Activated effector memory CD4-positive, alpha-beta T cell treated with anti-CD3 and anti-CD28 coated beads, Interleukin-2, amount 50 U/mL, for 16 hours (primary cell): ENCODE data around the gene DRD1.
A peak's percentile ranks its signal among the peaks of the same experiment; 100 is the strongest.

Experiments used
- DNase-seq: peaks from one replicate; pipeline ENCODE4 v3.0.0-alpha.2; 2020

DRD1 gene

DNA sequence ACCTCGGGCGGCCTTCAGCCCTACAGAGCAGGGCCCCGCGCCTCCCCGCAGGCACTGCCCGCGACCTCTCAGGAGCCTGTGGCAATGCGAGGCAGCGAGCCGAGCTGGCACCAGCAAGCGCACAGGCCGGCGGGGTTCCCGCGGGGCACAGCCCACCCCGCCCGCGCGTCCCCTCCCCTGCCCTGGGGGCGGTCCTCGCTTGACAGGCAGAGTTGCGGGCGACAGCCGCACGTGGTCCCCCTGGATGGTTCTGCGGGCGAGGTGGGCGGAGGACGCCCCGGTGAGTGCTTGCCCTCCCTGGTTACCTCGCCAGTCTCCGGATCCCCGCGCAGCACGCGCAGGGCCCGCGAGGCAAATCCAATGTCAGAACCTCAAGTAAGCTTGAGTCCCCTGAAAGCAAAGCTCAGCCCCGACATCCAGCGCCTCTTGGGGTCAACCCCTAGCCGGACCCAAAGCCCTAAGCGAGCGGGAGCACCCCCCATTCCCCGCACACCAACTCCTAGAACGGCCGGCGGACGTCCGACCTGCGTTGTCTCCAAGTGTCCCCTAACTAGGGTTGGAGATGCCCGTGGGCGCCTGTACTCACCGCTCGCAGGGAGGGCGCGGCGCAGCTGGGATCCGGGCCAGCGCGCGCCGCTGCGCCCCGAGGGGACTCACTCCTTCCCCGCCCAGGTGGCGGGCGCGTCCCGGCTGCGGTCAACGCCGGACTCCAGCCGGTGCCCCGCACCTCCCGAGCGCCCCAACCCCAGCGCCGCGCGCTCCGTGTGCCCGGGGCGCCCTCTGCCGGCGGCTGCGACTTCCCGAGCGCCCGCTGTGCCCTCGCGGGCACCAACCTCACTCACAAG lies at the start of gene DRD1:
TSS of gene DRD1 (minus strand) at position 123 of the 845 bp plus-strand sequence. CDS start 1,083 bp downstream, outside the sequence.
- DNase-seq: peak; percentile 82

GRCh38 chr5:175493726-175494125 lies 49.7 kb upstream of the DRD1 start:
- DNase-seq: no peak

- no peak for DNase-seq
Measured at GRCh38 chr5:175493260-175493659, 49.3 kb upstream of the DRD1 start.

- no peak for DNase-seq
Measured at GRCh38 chr5:175491223-175491622, 47.2 kb upstream of the DRD1 start.

- no peak for DNase-seq
Measured at GRCh38 chr5:175489693-175490443, 45.9 kb upstream of the DRD1 start.

DNA sequence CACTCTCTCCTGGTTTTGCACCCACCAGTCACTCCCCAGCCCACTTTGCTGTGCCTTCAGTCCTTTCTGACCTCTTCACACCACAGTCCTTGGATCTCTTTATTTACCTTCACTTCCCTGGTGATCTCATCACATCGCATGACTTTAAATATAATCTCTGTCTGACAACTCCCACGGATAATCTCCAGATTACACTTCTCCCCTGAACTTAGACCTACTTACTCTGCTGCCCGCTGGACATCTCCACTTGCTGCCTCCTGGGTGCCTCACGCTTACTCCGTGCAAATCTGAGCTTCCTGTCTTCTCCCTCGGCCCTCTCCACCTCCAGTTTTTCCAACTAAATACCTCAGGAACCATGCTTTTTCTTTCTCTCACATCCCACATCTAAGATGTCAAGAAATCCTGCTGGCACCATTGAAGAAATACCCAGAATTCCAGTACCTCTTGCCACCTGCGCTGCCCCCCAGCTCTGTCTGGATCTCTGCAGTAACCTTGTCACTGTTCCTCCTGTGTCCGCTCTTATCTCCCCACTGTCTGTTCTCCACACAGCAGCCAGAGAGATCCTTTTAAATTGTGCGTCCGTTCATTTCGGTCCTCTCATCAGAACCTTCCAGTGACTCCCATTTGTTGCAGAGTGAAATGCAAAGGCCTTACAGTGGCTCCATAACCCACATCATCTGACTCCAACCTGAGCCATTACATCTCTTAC lies 43.7 kb upstream of the DRD1 start:
- DNase-seq: no peak

DNA sequence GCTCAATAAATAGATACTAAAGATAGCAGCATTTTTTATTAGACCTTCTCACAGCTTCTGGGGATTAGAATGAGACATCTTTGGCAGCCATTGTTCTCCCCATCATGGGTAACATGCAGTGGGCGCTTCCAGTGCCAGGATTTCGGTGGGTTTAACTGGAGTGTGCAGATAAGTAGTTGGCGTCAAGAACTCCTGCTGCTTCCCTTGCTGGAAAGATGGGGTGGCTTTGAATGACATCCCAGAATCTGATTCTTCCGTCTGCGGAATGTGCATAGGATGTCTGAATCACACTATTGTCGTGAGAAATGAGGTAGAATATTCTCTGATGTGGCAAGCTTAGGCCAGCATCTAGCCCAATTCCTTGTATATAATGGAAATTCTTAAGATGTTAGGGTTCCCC lies 41.6 kb upstream of the DRD1 start:
- no peak for DNase-seq

DNA sequence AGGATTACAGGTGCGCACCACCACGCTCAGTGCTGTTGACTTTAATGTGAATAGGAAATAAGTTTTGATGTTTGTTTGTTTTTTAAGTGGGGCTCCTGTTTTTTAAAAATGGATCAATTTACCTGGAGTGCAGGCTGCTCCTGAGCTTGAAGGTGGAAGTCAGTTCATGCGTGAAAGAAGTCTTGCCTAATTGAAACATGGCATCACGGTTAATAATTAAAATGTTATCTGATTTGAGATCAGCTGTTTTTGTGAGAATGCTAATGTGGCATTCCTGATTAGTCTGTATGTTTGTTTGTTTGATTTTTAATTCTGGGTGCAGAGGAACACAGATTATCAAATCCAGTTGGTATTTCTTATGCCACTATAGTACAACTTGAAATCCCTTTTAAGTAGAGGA lies 40.8 kb upstream of the DRD1 start:
- DNase-seq: no peak

DNA sequence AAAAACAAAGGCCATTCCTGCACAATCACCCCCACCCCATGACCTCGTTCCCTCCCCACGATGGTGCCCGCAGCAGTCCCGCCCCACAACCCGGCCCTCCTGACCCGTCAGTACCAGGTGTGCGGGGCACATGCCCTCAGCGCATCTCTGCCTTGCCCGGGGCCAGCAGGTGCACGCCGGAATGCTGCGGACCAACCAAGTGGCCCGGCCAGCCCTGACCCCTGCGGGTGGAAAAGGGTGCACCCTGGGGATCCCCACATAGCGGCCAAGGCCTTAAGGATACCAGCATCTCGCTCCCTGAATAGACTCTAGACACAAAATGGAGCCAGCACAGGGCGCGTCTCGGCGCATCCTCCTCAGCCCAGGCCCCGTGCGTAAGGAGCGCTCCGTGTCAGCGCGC lies 40.3 kb upstream of the DRD1 start:
- DNase-seq: no peak

- DNase-seq: no peak
Measured at GRCh38 chr5:175483337-175483736, 39.4 kb upstream of the DRD1 start.

GRCh38 chr5:175479125-175479881 lies 35.3 kb upstream of the DRD1 start:
- DNase-seq: no peak

- DNase-seq: peak; percentile 93
Measured at GRCh38 chr5:175478384-175479124, 34.6 kb upstream of the DRD1 start, which contains the start of gene SFXN1. Gene SFXN1 (plus strand): TSS chr5:175478560. CDS start chr5:175492104, 13,544 bp downstream.

GRCh38 chr5:175478008-175478383 lies 34.0 kb upstream of the DRD1 start:
- DNase-seq: no peak

DNA sequence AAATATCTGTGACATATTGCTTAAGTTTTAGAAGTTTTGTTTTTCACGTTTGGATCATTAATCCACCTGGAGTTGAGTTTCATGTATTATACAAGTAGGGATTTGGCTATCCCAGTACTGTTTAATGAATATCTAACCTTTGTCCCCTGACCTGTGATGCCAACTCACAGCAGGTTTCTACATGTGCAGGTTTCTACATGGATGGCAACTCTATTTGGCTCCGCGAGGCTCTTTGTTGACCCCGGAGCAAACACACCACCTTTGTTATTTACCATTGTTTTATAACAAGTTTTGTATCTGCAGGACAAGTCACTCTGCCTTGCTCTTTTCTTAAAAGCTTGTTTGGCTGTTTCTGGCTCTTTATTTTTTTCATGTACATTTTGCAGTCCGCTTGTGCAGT lies 33.5 kb upstream of the DRD1 start:
- no peak for DNase-seq

DNA sequence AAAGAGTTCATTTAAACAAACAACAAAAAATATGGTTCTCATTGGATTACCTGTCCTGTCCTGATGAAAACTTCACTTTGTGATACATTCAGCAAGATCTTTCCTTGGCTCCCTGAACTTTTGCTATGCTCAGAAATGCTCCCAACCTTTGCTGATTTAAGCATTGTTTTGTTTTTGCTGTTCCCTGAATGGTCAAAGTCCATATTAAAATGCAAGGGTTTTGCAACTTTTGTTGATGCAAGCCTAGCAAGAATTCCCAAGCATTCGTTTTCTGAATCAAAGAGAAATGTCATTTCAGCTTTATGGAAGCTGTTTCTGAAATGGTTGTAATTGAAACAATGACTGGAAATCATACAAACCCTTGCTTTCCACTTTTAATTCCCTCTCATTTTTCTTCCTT lies 31.3 kb upstream of the DRD1 start:
- no peak for DNase-seq

GRCh38 chr5:175472378-175472777 lies 28.4 kb upstream of the DRD1 start:
- DNase-seq: no peak

DNA sequence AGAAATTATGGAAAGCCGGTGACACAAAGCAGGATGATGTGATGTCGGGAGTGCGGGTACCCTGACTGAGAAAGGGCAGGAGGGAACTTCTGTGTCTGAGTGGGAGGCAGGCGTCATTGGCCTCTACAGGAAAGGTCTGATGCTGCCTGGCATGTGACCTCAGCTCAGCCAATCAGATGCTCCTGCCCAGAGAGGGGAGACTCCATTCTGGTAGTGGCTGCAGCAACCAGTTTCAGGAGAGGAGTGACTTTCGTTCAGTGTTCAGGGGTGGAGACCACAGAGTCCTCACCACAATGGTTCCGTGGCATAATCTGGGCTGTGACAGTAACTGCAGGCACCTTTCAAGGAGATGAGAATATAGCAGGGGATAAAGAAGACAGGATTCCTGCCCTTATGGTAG lies 27.6 kb upstream of the DRD1 start:
- DNase-seq: no peak

GRCh38 chr5:175471196-175471595 lies 27.2 kb upstream of the DRD1 start:
- no peak for DNase-seq

DNA sequence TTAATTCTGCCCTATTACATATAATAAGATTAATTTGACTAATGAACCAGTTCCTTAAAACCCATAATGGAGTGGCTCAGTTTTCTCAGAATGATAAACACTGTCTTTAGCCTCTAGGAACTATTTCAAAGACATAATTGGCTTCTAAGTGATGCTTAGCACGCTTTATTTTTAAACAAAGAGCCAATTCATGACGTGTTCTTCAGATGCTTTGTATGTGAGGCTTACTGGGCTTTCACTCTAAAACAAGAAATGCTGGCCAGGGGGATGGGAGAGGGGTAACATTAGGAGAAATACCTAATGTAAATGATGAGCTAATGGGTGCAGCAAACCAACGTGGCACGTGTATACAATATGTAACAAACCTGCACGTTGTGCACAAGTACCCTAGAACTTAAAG lies 26.8 kb upstream of the DRD1 start:
- DNase-seq: no peak

DNA sequence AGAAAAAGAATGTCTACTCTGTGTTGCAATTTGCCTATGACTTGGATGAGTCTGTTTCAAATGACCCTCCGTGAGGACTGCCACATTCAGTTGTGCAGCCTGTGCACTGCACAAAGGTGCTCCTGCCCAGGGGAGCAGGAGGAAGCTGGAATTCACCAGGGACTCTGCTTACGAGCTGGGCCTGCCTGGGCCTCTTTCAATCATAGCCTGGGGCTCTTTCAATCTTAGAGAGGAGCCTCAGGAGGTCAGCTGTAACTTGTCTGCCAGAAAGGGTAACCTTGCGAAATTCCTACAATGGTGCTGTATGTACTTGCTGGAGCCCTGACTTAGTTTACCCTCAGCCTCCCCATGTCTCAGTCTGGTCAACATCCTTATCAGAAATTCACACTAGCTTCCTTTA lies 25.9 kb upstream of the DRD1 start:
- no peak for DNase-seq

GRCh38 chr5:175468892-175469291 lies 24.9 kb upstream of the DRD1 start:
- DNase-seq: no peak
